Measurements from ENCODE around the gene CENPC.
"Not testable (repeated sequence)": the region's sequence is repeated elsewhere in the genome, so short reads cannot be mapped to it uniquely, and the experiment has no call there.

The CENPC gene

DNA sequence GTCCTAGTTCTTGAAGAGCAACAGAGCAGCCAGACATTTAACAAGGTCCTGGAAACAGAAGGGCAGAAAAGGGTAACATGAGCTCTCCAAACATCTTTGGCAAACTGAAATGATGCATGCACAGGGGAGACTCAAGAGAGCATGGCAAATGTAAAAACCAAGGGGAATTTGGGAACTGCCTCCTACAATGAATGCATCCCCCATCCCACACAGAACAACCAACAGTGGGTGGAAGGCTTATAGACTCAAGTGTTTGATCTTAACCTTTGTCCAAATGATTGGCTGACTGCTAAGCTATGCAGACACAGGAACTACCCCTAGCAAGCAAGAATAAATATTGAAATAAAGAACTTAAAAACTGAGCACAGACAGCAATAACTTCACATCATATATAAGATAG is 74.4 kb downstream of the CENPC start:
- no peak for DNase-seq (ENCODE audit: low spot score)

DNA sequence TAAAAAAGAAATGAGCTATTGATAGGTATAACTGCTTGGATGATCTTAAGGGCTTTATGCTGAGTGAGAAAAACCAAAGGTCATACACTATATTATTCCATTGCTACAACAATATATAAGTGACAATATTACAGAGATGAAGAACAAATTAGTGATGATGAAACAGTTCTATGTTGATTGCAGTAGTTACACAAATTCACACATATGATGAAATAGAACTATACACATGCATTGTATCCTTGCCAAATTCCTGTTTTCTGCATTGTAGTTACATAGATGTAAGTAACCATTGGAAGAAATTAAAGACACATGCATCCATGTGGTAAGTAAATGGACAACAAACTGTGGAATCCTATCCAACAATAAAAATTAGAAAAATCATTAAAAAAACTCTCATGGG is 76.5 kb downstream of the CENPC start:
- DNase-seq (ENCODE audit: low spot score), result no peak

DNA sequence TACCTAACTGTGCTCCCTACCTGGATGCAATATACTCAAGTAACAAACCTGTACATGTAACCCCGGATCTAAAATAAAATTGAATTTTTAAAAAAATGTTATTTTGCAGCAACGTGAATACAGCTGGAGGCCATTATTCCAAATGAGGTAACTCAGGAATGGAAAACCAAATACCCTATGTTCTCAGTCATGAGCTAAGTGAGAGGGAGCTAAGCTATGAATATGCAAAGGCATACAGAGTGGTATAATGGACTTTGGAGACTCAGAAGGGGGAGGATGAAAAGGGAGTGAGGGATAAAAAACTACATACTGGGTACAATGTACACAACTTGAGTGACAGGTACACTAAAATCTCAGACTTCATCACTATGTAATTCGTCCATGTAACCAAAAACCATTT is 78.6 kb downstream of the CENPC start:
- DNase-seq (ENCODE audit: low spot score), result no peak

DNA sequence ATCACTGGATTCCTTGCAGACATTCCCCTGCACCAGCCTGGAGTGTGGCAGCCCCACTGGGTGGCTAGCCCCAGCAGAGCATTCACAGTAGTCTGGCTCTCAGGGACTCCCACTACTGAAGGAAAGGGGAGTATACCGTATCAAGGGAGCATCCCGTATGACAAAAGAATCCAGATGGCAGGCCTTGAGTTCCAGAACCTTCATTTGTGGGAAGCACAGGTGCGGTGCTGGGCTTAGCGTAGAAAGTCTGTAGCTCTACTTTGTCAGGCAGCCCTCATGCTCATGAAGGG is 79.6 kb downstream of the CENPC start:
- no peak for DNase-seq (ENCODE audit: low spot score)

DNA sequence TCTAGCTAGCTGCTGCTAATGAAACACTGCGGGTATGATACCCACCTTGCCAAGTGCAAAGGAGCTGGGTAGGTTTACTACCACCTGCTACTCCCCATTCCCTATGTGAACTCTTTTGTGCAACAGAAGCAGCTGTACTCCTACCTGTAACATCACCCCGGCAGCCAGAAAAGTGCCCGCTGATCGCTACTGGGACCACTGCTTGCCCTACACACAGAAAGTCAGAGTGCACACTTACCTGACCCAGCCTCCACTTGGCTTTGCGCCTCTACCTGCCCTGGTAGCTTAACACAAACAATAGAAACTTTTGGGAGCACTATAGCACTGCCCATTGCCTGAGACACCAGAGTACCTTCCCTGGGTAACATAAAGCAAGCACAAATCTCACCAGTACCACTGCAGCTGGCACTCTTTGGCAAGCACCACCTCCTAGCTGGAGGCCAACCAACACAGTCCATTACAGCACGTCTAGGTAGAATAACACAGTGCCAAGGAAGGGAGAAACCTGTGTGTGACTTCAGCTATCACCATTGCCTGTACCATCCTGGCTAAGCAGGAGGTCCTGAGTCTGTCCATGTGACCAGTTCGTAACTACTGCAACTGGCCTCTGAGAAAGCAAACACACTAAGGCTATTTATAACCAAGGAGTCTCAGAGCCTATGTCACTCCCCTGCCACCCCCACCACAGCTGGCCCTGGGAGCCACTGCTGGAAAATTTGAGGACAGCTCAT is 80.1 kb downstream of the CENPC start:
- no peak for DNase-seq (ENCODE audit: low spot score)

DNA sequence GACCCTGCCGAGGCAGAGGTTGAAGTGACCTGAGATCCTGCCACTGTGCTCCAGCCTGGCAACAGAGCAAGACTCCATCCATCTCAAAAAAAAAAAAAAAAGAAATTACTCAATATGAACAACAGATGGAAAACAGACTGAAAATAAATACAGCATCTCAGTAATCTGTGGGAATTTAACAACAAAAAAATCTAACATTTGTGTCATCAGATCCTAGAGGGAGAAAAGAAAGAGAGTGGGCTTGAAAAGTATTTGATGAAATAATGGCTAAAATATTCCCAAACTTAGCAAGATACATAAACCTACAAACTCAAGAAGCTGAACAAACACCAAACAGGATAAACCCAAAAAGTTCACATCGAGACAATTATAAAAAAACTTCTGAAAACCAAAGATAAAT is 84.7 kb downstream of the CENPC start:
- no peak for DNase-seq (ENCODE audit: low spot score)

DNA sequence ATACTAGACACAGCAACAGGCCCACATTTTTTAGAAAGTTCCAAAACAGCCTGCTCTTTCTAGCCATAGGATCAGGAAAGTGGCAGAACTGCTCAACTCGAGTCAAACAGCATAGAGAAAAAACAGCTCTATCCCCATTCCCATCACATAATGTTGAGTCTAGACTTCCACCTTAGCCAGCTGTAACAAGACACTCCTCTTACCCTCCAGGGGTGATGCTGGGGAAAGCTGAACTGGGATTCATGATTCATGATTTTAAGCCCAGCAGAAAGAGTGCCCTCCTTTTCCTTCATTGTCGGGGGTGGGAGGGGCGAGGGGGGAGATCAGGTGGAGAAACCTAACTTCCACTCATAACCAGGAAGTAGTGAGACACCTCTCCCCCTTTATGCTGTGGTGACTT is 86.1 kb downstream of the CENPC start:
- no peak for DNase-seq (ENCODE audit: low spot score)

DNA sequence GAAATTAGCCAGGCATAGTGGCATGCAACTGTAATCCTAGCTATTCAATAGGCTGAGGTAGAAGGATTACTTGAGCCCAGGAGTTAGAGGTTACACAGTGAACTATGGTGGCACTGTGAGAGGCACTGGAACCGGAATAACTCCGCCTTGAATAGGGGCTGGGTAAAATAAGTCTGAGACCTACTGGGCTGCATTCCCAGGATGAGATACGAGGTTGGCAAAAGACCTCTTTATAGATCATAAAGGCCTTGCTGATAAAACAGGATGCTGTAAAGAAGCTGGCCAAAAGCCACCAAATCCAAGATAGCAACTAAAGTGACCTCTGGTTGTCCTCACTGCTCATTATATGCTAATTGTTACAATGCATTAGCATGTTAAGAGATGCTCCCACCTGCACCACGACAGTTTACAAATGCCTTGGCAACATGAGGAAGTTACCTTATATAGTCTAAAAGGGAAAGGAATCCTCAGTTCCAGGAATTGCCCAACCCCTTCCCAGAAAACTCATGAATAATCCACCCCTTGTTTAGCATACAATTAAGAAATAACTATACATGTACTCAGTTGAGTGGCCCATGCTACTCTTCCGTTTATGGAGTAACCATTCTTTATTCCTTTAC is 88.6 kb downstream of the CENPC start:
- no peak for DNase-seq (ENCODE audit: low spot score)

DNA sequence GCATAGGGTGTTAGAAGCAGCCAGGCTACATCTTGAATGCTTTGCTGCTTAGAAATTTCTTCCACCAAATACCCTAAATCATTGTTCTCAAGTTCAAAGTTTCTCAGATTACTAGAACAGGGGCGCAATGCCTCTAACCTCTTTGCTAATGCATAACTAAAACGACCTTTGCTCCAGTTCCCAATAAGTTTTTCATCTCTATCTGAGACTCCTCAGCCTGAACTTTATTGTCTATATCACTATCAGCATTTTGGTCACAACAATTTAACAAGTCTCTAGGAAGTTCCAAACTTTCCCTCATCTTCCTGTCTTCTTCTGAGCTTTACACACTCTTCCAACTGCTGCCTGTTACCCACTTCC is 92.5 kb downstream of the CENPC start:
- DNase-seq (ENCODE audit: low spot score), result not testable (repeated sequence)

DNA sequence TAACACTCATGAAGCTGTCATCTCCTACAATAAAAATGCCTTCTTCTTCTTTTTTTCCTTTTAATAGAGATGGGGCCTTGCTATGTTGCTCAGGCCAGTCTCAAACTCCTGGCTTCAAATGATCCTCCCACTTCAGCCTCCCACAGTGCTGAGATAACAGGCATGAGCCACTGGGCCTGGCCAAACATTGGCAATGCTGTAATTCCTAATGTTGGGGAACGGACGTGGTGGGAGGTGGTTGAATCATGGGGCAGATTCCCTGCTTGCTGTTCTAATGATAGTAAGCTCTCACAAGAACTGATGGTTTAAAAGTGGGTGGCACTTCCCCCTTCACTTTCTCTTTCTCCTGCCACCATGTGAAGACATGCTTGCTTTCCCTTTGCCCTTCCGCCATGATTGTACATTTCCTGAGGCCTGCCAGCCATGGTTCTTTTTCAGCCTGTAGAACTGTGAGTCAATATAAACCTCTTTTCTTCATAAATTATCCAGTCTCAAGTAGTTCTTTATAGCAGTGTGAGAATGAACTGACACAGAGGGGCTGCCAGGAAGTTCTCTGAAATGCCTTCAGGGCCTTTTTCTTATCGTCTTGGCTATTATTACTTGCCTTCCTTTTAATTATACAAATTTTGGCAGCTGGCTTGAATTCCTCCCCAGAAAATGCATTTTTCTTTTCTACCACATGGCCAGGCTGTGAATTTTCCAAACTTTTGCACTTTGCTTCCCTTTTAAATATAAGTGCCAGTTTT is 93.0 kb downstream of the CENPC start:
- DNase-seq (ENCODE audit: low spot score), result no peak

DNA sequence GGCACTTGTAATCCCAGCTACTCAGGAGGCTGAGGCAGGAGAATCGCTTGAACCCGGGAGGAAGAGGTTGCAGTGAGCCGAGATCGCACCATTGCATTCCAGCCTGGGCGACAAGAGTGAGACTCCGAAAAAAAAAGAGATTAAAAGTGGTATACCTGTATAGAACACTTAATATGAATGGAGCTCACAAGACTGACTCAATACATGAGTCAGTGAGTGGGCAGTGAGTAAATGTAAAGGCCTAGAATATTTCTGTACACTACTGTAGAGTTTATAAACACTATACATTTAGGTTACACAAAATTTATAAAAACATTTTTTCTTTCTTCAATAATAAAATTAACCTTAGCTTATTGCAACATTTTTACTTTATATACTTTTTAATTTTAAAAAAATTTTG is 93.8 kb downstream of the CENPC start:
- DNase-seq (ENCODE audit: low spot score), result no peak

DNA sequence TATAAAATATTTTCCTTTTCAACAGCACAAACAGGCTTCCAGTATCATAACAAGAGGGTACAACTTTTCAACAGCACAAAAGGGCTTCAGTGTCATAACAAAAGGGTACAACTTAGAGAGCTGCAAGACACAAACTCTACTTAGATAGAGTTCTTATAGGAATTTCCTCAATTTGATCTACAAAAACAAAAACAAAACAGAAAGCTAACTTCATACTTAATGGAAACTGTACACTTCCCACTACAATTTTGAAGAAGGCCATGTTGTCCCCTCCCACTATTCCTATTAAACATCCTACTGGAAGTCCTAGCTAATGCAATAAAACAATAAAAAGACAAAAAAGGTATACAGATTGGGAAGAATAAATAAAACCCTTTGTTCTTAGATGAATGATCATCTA is 96.7 kb downstream of the CENPC start:
- no peak for DNase-seq (ENCODE audit: low spot score)

DNA sequence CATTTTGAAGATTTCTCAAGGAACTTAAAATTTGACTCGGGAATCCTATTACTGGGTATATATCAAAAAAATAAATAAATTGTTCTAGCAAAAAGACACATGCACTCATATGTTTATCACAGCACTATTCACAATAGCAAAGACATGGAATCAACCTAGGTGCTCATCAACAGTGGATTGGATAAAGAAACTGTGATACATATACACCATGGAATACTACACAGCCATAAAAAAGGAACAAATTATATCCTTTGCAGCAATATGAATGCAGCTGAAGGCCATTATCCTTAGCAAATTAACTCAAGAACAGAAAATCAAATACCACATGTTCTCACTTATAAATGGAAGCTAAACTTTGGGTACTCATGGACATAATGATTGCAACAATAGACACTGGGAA is 97.4 kb downstream of the CENPC start:
- DNase-seq (ENCODE audit: low spot score), result no peak

DNA sequence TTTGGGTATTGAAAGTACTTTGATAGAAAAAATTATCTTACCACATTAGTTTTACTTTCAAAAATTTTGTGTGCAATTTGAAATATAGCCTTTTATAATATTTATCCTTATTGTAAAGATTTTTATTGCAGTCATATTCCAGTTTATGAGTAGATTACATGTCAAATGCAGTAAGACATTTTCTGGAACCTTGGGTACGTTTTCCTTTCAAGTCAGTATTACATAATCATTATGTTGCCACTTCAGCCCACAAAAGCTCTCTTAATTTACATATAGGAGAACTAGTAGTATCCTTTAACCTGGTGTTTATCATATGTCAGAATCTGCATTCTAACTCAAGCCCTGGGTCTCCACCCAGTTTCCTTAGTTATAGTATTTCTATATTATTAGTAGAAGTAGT is 98.5 kb downstream of the CENPC start:
- no peak for DNase-seq (ENCODE audit: low spot score)

DNA sequence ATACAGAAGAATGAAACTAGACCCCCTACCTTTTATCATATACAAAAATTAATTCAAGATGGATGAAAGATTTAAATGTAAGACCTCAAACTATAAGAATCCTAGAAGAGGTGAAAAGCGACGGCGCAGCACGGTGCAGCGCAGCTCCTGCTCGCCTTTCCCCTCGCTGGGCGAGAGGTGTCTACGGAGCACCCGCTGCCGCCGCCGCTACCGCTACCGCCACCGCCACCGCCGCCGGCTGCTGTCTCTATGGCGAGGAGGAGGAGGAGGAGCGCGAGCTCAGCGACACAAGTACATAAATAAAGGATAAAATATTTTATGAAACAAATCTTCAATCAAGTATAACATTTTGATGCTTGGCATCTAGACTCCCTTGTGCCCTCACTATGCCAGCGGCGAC is 99.4 kb downstream of the CENPC start:
- DNase-seq (ENCODE audit: low spot score), result not testable (repeated sequence)

DNA sequence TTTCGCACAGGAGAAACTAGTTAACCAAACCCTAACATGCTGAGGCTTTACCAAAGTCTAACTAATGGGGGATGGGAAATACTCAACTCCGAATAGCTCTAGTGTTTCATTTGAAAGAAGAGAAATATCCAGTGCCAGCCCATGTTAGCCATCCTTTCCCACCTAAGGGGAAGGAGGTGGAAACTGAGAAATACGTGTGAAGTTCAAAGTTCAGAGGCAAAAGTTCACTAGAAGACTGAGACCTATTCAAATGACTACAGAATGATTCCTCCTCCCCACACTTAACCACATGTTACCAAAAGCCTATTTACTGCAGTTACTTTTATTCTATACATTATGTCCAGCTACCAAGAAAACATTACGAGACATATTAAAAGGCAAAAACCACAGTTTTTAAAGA is 106.3 kb downstream of the CENPC start:
- DNase-seq (ENCODE audit: low spot score), result no peak

DNA sequence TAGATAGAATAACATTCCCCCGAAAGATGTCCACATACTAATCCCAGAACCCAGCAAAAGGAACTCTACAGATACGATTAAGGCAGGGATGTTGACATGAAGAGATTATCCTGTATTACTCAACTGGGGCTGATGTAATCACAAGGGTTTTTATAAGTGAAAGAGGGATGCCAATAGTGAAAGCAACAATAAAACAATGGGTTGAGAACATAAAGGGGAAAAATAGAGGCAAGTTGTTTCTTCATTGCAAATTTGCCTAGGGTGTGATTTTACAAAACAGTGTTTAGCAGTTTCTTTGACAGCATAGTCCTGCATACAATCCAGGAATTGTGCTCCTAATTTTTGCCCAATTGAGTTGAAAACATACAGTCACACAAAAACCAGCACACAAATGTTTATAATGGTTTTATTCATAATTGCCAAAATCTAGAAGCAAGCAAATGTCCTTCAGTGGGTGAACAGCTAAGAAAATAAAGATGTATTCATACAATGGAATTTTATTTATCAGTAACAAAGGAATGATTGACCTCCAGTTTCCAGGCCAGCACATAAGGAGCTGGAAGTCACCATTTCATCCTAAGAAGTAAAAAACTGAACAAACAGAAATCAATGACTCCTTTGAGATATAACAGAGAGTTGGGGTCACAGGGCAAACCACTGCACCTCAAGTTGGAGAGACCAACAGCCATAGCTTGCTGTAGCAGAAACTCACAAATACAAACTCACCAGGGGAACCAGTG is 107.2 kb downstream of the CENPC start:
- DNase-seq (ENCODE audit: low spot score), result no peak

DNA sequence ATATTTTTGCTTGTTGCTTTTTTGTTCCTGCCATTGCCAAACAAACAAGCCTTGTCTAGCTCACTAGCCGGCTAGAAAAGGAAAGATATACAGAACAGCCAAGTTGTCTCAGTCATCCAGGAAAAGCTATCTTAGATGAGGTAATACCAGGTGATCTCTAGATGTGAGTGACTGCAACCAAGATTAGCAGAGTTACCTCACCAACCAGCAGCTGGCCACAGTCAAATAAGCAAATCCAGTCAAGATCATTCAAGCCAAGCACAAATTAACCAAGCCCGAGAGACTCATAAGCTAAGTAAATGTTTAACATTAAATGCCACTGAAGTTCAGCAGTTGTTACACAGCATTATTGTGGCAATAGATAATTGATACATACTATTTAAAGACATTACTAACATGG is 108.6 kb downstream of the CENPC start:
- DNase-seq (ENCODE audit: low spot score), result no peak

DNA sequence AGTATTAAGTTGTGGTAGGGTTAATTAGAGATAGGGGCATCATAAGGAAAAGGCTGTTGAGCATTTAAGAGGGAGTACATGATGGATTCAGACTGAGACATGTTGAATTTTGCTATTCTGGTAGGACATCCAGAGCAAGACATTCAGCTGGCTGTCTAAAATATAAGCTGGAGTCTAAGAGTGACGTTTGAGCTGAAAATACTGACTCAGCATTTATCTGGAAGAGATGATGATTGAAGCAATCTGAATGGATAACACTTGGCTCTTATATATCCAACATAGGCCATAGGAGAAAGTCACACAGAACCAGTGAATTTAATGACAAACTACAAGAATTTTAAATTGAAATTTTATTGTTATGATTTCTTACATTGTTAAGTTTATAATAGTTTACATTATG is 114.3 kb downstream of the CENPC start:
- DNase-seq (ENCODE audit: low spot score), result no peak

DNA sequence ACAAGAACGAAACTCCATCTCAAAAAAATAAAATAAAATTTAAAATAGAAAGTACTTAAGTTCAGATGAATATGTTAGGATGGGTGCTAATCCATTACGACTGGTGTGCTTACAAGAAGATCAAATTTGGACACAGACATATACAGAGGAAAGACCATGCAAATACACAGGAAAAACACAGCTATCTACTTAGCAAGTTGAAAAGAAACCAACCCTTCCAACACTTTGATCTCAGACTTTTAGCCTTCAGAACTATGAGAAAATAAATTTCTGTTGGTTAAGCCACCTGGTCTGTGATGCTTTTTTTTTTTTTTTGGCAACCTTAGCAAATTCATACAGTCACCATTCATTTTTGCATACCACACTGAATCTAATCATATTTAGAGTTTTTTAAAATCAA is 116.5 kb downstream of the CENPC start:
- no peak for DNase-seq (ENCODE audit: low spot score)

All from NAMALWA (cell line).